GM12892 (cell line): ENCODE measurements around the gene OR2Y1.

Experiments used
- POLR2A ChIP-seq: IDR thresholded peaks from 2 replicates; pipeline ENCODE4 v1.6.1; 2011; ENCODE audit warnings: low read depth, low read length, control low read depth
- TAF1 ChIP-seq: IDR thresholded peaks from 2 replicates; pipeline ENCODE4 v1.6.1; 2011; ENCODE audit warnings: low read depth, mild to moderate bottlenecking, control low read depth, low read length, borderline replicate concordance

GRCh38 chr5:180783340-180784052, 43.6 kb upstream of the OR2Y1 start:
- TF ChIP-seq POLR2A: no peak
- no peak for TF ChIP-seq TAF1
